Endothelial cell of umbilical vein (primary cell): Measurements from ENCODE around the gene CDR2L. TPM values are rescaled to one million over a fixed set of nuclear protein-coding genes. Genes with fewer than 3 reads are reported as not detected.

Experiments used
- BruUV-seq: library from RNA; stranded (reverse); fragments of 400-500 nt; replicated peaks from 2 replicates; lab custom pipeline; 2021; lab: Mats Ljungman, UMichigan
- CTCF ChIA-PET: fragments of 300-600, 350-600 bp; sonication (Branson Sonifier 250); formaldehyde crosslinking; loops from one replicate; lab custom pipeline; 2021; ENCODE audit warnings: antibody characterized with exemption, inconsistent platforms; lab: Charles Lee
- POLR2A ChIA-PET: fragments of 300-600, 350-600 bp; sonication (Branson Sonifier 250); formaldehyde crosslinking; loops from one replicate; lab custom pipeline; 2021; ENCODE audit warnings: antibody characterized with exemption, inconsistent platforms; lab: Charles Lee
- DNase-seq: peaks from one replicate; pipeline ENCODE4 v3.0.0-alpha.2; 2011; ENCODE audit warnings: low read depth, low spot score
- FAIRE-seq: peaks from 2 replicates; lab custom pipeline; 2011; peaks lifted over from hg19 to GRCh38; lab: Jason Lieb, UNC
- H2AFZ ChIP-seq: 2 replicates; pipeline ENCODE4 v1.6.0; 2012; ENCODE audit warnings: low read depth, low read length, control low read depth, inconsistent platforms
- H3K27ac ChIP-seq: 2 replicates; pipeline ENCODE4 v1.5.1; 2011; ENCODE audit warnings: low read depth, mild to moderate bottlenecking, control low read depth, low read length, moderate library complexity; ENCODE audit not compliant: insufficient read depth
- H3K27me3 ChIP-seq, 2 experiments: 2 replicates each; pipeline versions ENCODE4 v1.6.0 to v1.6.1; 2011; ENCODE audit warnings: low read length in 2 of 2, mixed read lengths in 1 of 2; ENCODE audit not compliant: control insufficient read depth in 2 of 2, insufficient read depth in 2 of 2
- H3K36me3 ChIP-seq, 2 experiments: 2 replicates in 1 of 2; 3 replicates in 1 of 2; pipeline ENCODE4 v1.5.1; 2011; ENCODE audit warnings: low read length in 2 of 2, mild to moderate bottlenecking in 1 of 2, moderate library complexity in 1 of 2; ENCODE audit not compliant: control insufficient read depth in 2 of 2, insufficient read depth in 2 of 2; ENCODE audit errors: extremely low read depth in 1 of 2
- H3K4me1 ChIP-seq: 3 replicates; pipeline ENCODE4 v1.5.1; 2011; ENCODE audit warnings: mild to moderate bottlenecking, low read length; ENCODE audit not compliant: control insufficient read depth, insufficient read depth; ENCODE audit errors: extremely low read depth
- H3K4me2 ChIP-seq: 2 replicates; pipeline ENCODE4 v1.6.1; 2011; ENCODE audit warnings: low read length, control low read depth, mixed read lengths; ENCODE audit not compliant: insufficient read depth
- H3K4me3 ChIP-seq, 3 experiments: fragments of 200-600 bp in 1 of 3; sonication (generic), shearing (Covaris generic) in 1 of 3; replicated peaks in 1 of 3; 2 replicates each; pipeline ENCODE4 v1.5.1; 2011 to 2016; ENCODE audit warnings: control low read depth in 3 of 3, low read length in 3 of 3, mild to moderate bottlenecking in 2 of 3, inconsistent platforms in 1 of 3, low read depth in 1 of 3, moderate library complexity in 1 of 3; ENCODE audit not compliant: insufficient read depth in 1 of 3
- H3K79me2 ChIP-seq: 2 replicates; pipeline ENCODE4 v1.6.0; 2012; ENCODE audit warnings: low read length, inconsistent platforms; ENCODE audit not compliant: control insufficient read depth, insufficient read depth
- H3K9ac ChIP-seq: replicated peaks from 2 replicates; pipeline ENCODE3; 2011; ENCODE audit warnings: low read length, control low read depth; ENCODE audit not compliant: insufficient read depth; ENCODE audit errors: extremely low read depth
- H3K9me1 ChIP-seq: replicated peaks from 3 replicates; pipeline ENCODE4 v1.6.0; 2011; ENCODE audit warnings: mild to moderate bottlenecking, low read length; ENCODE audit not compliant: control insufficient read depth, insufficient read depth; ENCODE audit errors: extremely low read depth
- H3K9me3 ChIP-seq: replicated peaks from 2 replicates; pipeline ENCODE4 v1.5.1; 2012; ENCODE audit warnings: low read length, inconsistent platforms; ENCODE audit not compliant: control insufficient read depth, insufficient read depth
- H4K20me1 ChIP-seq: replicated peaks from 2 replicates; pipeline ENCODE3; 2011; ENCODE audit warnings: mild to moderate bottlenecking, low read length; ENCODE audit not compliant: control insufficient read depth, insufficient read depth; ENCODE audit errors: extremely low read depth
- CTCF ChIP-seq, 2 donors: IDR thresholded peaks; 1 replicate in 1 of 2; 2 replicates in 1 of 2; pipeline ENCODE4 v1.5.1; 2011; ENCODE audit warnings: low read length in 2 of 2, mild to moderate bottlenecking in 2 of 2, moderate library complexity in 2 of 2, control low read depth in 1 of 2, inconsistent platforms in 1 of 2, low read depth in 1 of 2; ENCODE audit not compliant: insufficient read depth in 1 of 2; ENCODE audit errors: extremely low read depth in 1 of 2
- EZH2 ChIP-seq: IDR thresholded peaks from 2 replicates; pipeline ENCODE4 v1.6.1; 2012; ENCODE audit warnings: borderline replicate concordance, low read depth, mild to moderate bottlenecking, moderate library complexity, low read length, inconsistent platforms; ENCODE audit not compliant: severe bottlenecking
- FOS ChIP-seq: IDR thresholded peaks from 2 replicates; pipeline ENCODE4 v1.6.1; 2011; ENCODE audit warnings: mild to moderate bottlenecking, low read length, moderate library complexity, borderline replicate concordance; ENCODE audit not compliant: insufficient read depth
- GATA2 ChIP-seq: IDR thresholded peaks from 2 replicates; pipeline ENCODE4 v1.7.0; 2011; ENCODE audit warnings: low read depth, mild to moderate bottlenecking, moderate library complexity, mixed read lengths, low read length; ENCODE audit not compliant: insufficient read length, insufficient read depth
- JUN ChIP-seq: IDR thresholded peaks from 2 replicates; pipeline ENCODE4 v1.6.1; 2011; ENCODE audit warnings: borderline replicate concordance, low read depth; ENCODE audit not compliant: insufficient read length, insufficient read depth
- MYC ChIP-seq: IDR thresholded peaks from one replicate; pipeline ENCODE4 v1.6.1; 2011; ENCODE audit warnings: mild to moderate bottlenecking, low read depth, low read length
- POLR2A ChIP-seq: IDR thresholded peaks from 2 replicates; pipeline ENCODE4 v1.6.1; 2012; ENCODE audit warnings: low read depth, mild to moderate bottlenecking, control low read depth, low read length
- POLR2AphosphoS5 ChIP-seq: IDR thresholded peaks from 2 replicates; pipeline ENCODE4 v1.6.1; 2012; ENCODE audit warnings: low read depth, mild to moderate bottlenecking, control low read depth, low read length, moderate library complexity; ENCODE audit not compliant: insufficient read depth
- dilution Hi-C: fragments of 300-500 bp; cut with MboI; formaldehyde crosslinking; loops from one replicate; pipeline ENCODE4 v1.15.0; 2019; ENCODE audit warnings: low sequenced_read_pairs; ENCODE audit not compliant: extremely low pct_ligation_motif_present
- intact Hi-C: fragments of 100-400 bp; cut with micrococcal nuclease; formaldehyde crosslinking; loops from one replicate; pipeline ENCODE4 v1.10.0; 2022
- polyA plus RNA-seq, 4 experiments: library from polyadenylated mRNA; depleted of rRNA in 3 of 4; stranded (reverse) in 3 of 4; unstranded in 1 of 4; fragments of >200 nt; gene quantifications; 2 replicates each; pipeline versions ENCODE4 v1.2.1 to v1.2.3, GENCODE V29; 2011 to 2012; ENCODE audit warnings: missing spikeins in 1 of 4
- total RNA-seq: library from RNA; stranded (reverse); gene quantifications from 2 replicates; pipeline ENCODE4 v1.2.3, GENCODE V29; 2021
- TF ChIP-seq, protein P1 (sequence below): IDR thresholded peaks from 2 replicates; pipeline ENCODE4 v1.6.1; 2011; ENCODE audit not compliant: insufficient read depth, insufficient read length

The CDR2L gene
- total and polyA plus RNA-seq, 2 donors (not counting 3 experiments of a cell fraction or from before 2014, with no cell fraction given): 22.2 to 34.9 TPM

- ChIA-PET CTCF (interaction anchor here (1.3 to 3.8 kb wide), 3 partner anchors 9 to 28 kb away, joined by 3 to 19 read pairs (median 5); partner anchors contain the start of gene OTOP2), POLR2A (no interaction called here)
- H3K79me2 ChIP-seq: no peaks in the 10 kb centered on the region
- no peak overlapping the region for H3K9ac ChIP-seq
- FAIRE-seq (no peak), DNase-seq (no peak)
- no peaks in the 10 kb centered on the region for H3K36me3 ChIP-seq
- no peaks in the 10 kb centered on the region for H3K9me1 ChIP-seq
- no peak overlapping the region for H3K4me2 ChIP-seq
- dilution Hi-C loops: no loop called here
- BruUV-seq: no TSS peak
- no peaks in the 10 kb centered on the region for H3K9me3 ChIP-seq
- no peak for TF ChIP-seq GATA2
- TF ChIP-seq FOS: no peak
- no peak for TF ChIP-seq JUN
- TF ChIP-seq, protein P1, sequence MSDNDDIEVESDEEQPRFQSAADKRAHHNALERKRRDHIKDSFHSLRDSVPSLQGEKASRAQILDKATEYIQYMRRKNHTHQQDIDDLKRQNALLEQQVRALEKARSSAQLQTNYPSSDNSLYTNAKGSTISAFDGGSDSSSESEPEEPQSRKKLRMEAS: no peak
- H3K27me3 ChIP-seq: no peaks in the 10 kb centered on the region
- no peak overlapping the region for H3K27ac ChIP-seq
- intact Hi-C loops: no loop called here
- no peaks in the 10 kb centered on the region for H3K4me1 ChIP-seq
- H4K20me1 ChIP-seq: no peaks in the 10 kb centered on the region
- H3K4me3 ChIP-seq: no peak overlapping the region
- H2AFZ ChIP-seq: no peak overlapping the region
Measured at GRCh38 chr17:74952431-74953133, 34.9 kb upstream of the CDR2L start.

DNA sequence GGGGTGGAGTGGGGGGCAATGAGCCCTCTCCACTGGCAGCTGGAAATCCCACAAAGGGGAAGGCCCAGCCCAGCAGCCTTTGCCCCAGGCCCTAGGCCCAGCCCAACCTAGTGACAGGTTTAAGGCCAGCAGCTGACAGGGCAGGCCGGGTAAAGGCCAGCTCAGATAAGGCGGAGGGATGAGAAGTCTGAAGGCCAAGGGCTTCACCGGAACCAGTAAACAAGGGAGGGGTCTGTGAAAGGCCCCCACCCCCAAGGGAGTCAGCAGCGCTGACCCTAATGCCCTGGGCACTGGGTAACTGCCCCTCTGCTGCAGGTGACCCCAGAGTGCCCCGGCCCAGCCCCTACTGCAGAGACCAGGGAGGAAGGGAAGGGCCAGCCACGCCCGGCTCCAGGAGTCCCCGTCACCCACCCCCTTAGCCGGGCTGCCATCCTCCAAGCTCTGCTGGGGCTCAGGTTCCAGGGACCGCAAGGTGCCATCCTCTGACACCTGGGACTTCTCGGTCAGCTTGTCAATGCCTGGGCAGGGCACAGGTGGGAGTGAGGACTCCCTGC lies 34.2 kb upstream of the CDR2L start:
- FAIRE-seq (no peak), DNase-seq (no peak)
- Histone ChIP-seq H3K4me2 (no peak overlapping the region), H3K9me3 (no peaks in the 10 kb centered on the region), H3K36me3 (no peaks in the 10 kb centered on the region), H3K27ac (no peak overlapping the region), H3K9ac (no peak overlapping the region), H3K4me3 (no peak overlapping the region), H4K20me1 (no peaks in the 10 kb centered on the region), H3K9me1 (no peaks in the 10 kb centered on the region), H3K27me3 (no peaks in the 10 kb centered on the region), H3K4me1 (no peaks in the 10 kb centered on the region), H2AFZ (no peak overlapping the region), H3K79me2 (no peaks in the 10 kb centered on the region)
- intact Hi-C loops (no loop called here), dilution Hi-C loops (no loop called here)
- TF ChIP-seq CTCF (IDR thresholded peaks at IDR 0.05; ENCODE audit: extremely low read depth in 1 of 2, insufficient read depth in 1 of 2, low read depth in 1 of 2, low read length in 2 of 2) (no peak), MYC (no peak), GATA2 (no peak), EZH2 (no peak), POLR2AphosphoS5 (no peak), JUN (no peak), FOS (no peak), POLR2A (no peak)
- TF ChIP-seq, protein P1: no peak
- ChIA-PET CTCF (interaction anchor here (1.3 to 3.8 kb wide), 3 partner anchors 8 to 29 kb away, joined by 3 to 19 read pairs (median 5); partner anchors contain the start of gene OTOP2), POLR2A (no interaction called here)
- no TSS peak for BruUV-seq
